Measurements from ENCODE around the gene BCAS1. TPM values are rescaled to one million over a fixed set of nuclear protein-coding genes. Genes with fewer than 3 reads are reported as not detected.
A peak's percentile ranks its signal among the peaks of the same experiment; 100 is the strongest.

The BCAS1 gene
- total and polyA plus RNA-seq, 10 of the 15 experiments (the other 5 are each of a cell fraction or from before 2014, with no cell fraction given), result 0.21 to 1.4 (median 0.55) TPM

- TF ChIP-seq HDGF (IDR thresholded peaks at IDR 0.05) (no peak), BHLHE40 (IDR thresholded peaks at IDR 0.05; ENCODE audit: borderline replicate concordance in 1 of 2, low read depth in 2 of 2, low read length in 1 of 2) (peak; percentile 24 to 36; a peak in 1 of 4 replicates), WRNIP1 (IDR thresholded peaks at IDR 0.05; ENCODE audit: borderline replicate concordance, low read depth, low read length) (no peak), PKNOX1 (IDR thresholded peaks at IDR 0.05) (peak; percentile 70), POU2F2 (IDR thresholded peaks at IDR 0.05; ENCODE audit: borderline replicate concordance, low read depth, low read length) (no peak), CBX3 (IDR thresholded peaks at IDR 0.05; ENCODE audit: borderline replicate concordance, low read depth) (no peak), NR2C1 (IDR thresholded peaks at IDR 0.05) (no peak), ESRRA (IDR thresholded peaks at IDR 0.05; ENCODE audit: low read length) (no peak), RUNX3 (IDR thresholded peaks at IDR 0.05; ENCODE audit: low read length) (peak; percentile 35; the same call in 1 of the 2 replicates)
Observed at GRCh38 chr20:54078296-54078984, 8.0 kb upstream of the BCAS1 start (continued).

GRCh38 chr20:54076259-54076658 lies 5.9 kb upstream of the BCAS1 start:
- Histone ChIP-seq H4K20me1 (ENCODE audit: control insufficient read depth, insufficient read depth) (no peaks in the 10 kb centered on the region), H3K9me3 (replicated peaks; ENCODE audit: control insufficient read depth, insufficient read depth, low read length) (no peaks in the 10 kb centered on the region; the same call in 2 of the 3 replicates), H3K27me3 (replicated peaks in 1 of 2; ENCODE audit: control insufficient read depth in 2 of 2, insufficient read depth in 2 of 2, low read length in 1 of 2) (no peaks in the 10 kb centered on the region), H3K27ac (ENCODE audit: control insufficient read depth, insufficient read depth) (no peak overlapping the region), H2AFZ (ENCODE audit: control insufficient read depth, low read depth, low read length) (no peak overlapping the region), H3K9ac (ENCODE audit: control insufficient read depth, insufficient read depth, low read length) (no peak overlapping the region), H3K4me1 (ENCODE audit: control insufficient read depth, insufficient read depth, low read length) (peaks cover 15% of the 10 kb centered on the region), H3K36me3 (ENCODE audit: control insufficient read depth in 2 of 2, insufficient read depth in 2 of 2, low read length in 1 of 2) (no peaks in the 10 kb centered on the region), H3K79me2 (ENCODE audit: control insufficient read depth, insufficient read depth, low read length) (no peaks in the 10 kb centered on the region), H3K4me3 (no peak overlapping the region), H3K4me2 (ENCODE audit: control insufficient read depth, insufficient read depth) (no peak overlapping the region)
- in situ Hi-C loops (cut with MboI), result no loop called here
- ChIA-PET CTCF (interaction anchor here (1.4 kb wide), 1 partner anchor 15 kb away, joined by 5 read pairs; no protein-coding TSS in a partner anchor), SMC1A (ENCODE audit: uncharacterized antibody, unreplicated experiment) (interaction anchor here (1.4 kb wide), 1 partner anchor 12 kb away, joined by 5 read pairs; no protein-coding TSS in a partner anchor), RAD21 (ENCODE audit: unreplicated experiment) (no interaction called here), POLR2A (no interaction called here)
- intact Hi-C loops (cut with micrococcal nuclease; ENCODE audit: unreplicated experiment), result no loop called here
- DNase-seq (ENCODE audit: low read depth, low spot score), result no peak
- 100% methylated on average over 3 of the region's 3 CpGs for WGBS (ENCODE audit: insufficient coverage, insufficient replicate concordance, low lambda C conversion rate, missing lambda C conversion rate)
- BruUV-seq (replicated peaks), result no TSS peak
- TF ChIP-seq ETV6 (conservative IDR thresholded peaks at IDR 0.05 in 1 of 2, IDR thresholded peaks at IDR 0.05 in 1 of 2; ENCODE audit: borderline replicate concordance in 1 of 2, low read depth in 1 of 2) (peak in 1 of 2 experiments; percentile 91; a peak in 2 of 4 replicates), ESRRA (IDR thresholded peaks at IDR 0.05; ENCODE audit: low read length) (no peak)
- no peak for FAIRE-seq
- ATAC-seq, result no peak
